Left ventricle myocardium inferior (tissue), 1 donor: ENCODE data around the gene ENG. TPM values are rescaled to one million over a fixed set of nuclear protein-coding genes. Genes with fewer than 3 reads are reported as not detected.
A peak's percentile ranks its signal among the peaks of the same experiment; 100 is the strongest.

ENCODE experiments used
- DNase-seq: peaks from one replicate; pipeline ENCODE4 v3.0.0-alpha.2; 2020
- H3K27ac ChIP-seq: fragments of 200-600 bp; replicated peaks from 2 replicates; pipeline ENCODE4 v1.8.0; 2021
- H3K27me3 ChIP-seq: fragments of 200-600 bp; 2 replicates; pipeline ENCODE4 v1.8.0; 2021; ENCODE audit warnings: low read depth
- H3K36me3 ChIP-seq: fragments of 200-600 bp; 2 replicates; pipeline ENCODE4 v1.8.0; 2021
- H3K4me1 ChIP-seq: fragments of 200-600 bp; 2 replicates; pipeline ENCODE4 v1.8.0; 2021
- H3K4me3 ChIP-seq: fragments of 200-600 bp; 2 replicates; pipeline ENCODE4 v1.8.0; 2021; ENCODE audit warnings: mild to moderate bottlenecking, moderate library complexity
- H3K9me3 ChIP-seq: fragments of 200-600 bp; replicated peaks from 2 replicates; pipeline ENCODE4 v1.8.0; 2021
- CTCF ChIP-seq: fragments of 200-600 bp; IDR thresholded peaks from 2 replicates; pipeline ENCODE4 v1.8.0; 2021; ENCODE audit warnings: antibody characterized with exemption, mild to moderate bottlenecking, borderline replicate concordance
- intact Hi-C: fragments of 100-400 bp; cut with micrococcal nuclease; formaldehyde crosslinking; loops from one replicate; pipeline ENCODE4 v1.11.0; 2022
- total RNA-seq: library from RNA; stranded (reverse); fragmentation: NEBNext Ultra II Directional; extraction: Animal tissue kit (Norgen Biotek cat#: 25700); gene quantifications from one replicate; pipeline ENCODE4 v1.2.1, GENCODE V29; 2021
- donor health status: DM: no; HTN: yes; CAD: no; lungs with severe emphysema.

Gene ENG
- total RNA-seq, 1 donor from 2014 or later, result 139 TPM

- Histone ChIP-seq H3K27ac (peak overlapping the region; percentile 97), H3K27me3 (no peaks in the 10 kb centered on the region), H3K4me1 (peaks cover 94% of the 10 kb centered on the region), H3K4me3 (no peak overlapping the region), H3K9me3 (no peaks in the 10 kb centered on the region), H3K36me3 (peaks cover 17% of the 10 kb centered on the region)
- DNase-seq, result no peak
- TF ChIP-seq CTCF, result no peak
- intact Hi-C loops, result no loop called here
Measured at GRCh38 chr9:127856094-127856728, 1.8 kb upstream of the ENG start.

- Histone ChIP-seq H3K27ac (peak overlapping the region; percentile 97), H3K27me3 (no peaks in the 10 kb centered on the region), H3K4me3 (peak overlapping the region; percentile 73), H3K36me3 (peaks cover 22% of the 10 kb centered on the region), H3K4me1 (peaks cover 93% of the 10 kb centered on the region), H3K9me3 (no peaks in the 10 kb centered on the region)
- intact Hi-C loops, result no loop called here
- DNase-seq, result no peak
- TF ChIP-seq CTCF, result no peak
Measured at GRCh38 chr9:127855522-127855921, 1.1 kb upstream of the ENG start.

GRCh38 chr9:127854960-127855359 lies 502 bp upstream of the ENG start:
- no peak for TF ChIP-seq CTCF
- H3K27ac ChIP-seq, result peak overlapping the region; percentile 97
- peak overlapping the region; percentile 73 for H3K4me3 ChIP-seq
- no peaks in the 10 kb centered on the region for H3K9me3 ChIP-seq
- H3K27me3 ChIP-seq, result no peaks in the 10 kb centered on the region
- DNase-seq, result no peak
- peaks cover 93% of the 10 kb centered on the region for H3K4me1 ChIP-seq
- intact Hi-C loops, result no loop called here
- H3K36me3 ChIP-seq, result peaks cover 28% of the 10 kb centered on the region

GRCh38 chr9:127853312-127854183 lies 910 bp downstream of the ENG start:
- peak overlapping the region; percentile 97 for H3K27ac ChIP-seq
- TF ChIP-seq CTCF, result no peak
- peaks cover 42% of the 10 kb centered on the region for H3K36me3 ChIP-seq
- no peaks in the 10 kb centered on the region for H3K27me3 ChIP-seq
- intact Hi-C loops, result no loop called here
- H3K9me3 ChIP-seq, result peaks cover 13% of the 10 kb centered on the region
- no peak for DNase-seq
- H3K4me3 ChIP-seq, result peak overlapping the region; percentile 73
- peaks cover 92% of the 10 kb centered on the region for H3K4me1 ChIP-seq

- peak overlapping the region; percentile 97 for H3K27ac ChIP-seq
- H3K36me3 ChIP-seq, result peaks cover 46% of the 10 kb centered on the region
- peaks cover 14% of the 10 kb centered on the region for H3K9me3 ChIP-seq
- DNase-seq, result no peak
- intact Hi-C loops, result no loop called here
- peak overlapping the region; percentile 73 for H3K4me3 ChIP-seq
- no peaks in the 10 kb centered on the region for H3K27me3 ChIP-seq
- TF ChIP-seq CTCF, result no peak
- peaks cover 92% of the 10 kb centered on the region for H3K4me1 ChIP-seq
Measured at GRCh38 chr9:127852829-127853228, 1.6 kb downstream of the ENG start.
